HEK293T (cell line): Measurements from ENCODE around the gene PI16.

Source experiments
- BHLHE40 ChIP-seq: fragments of 450-650 bp; IDR thresholded peaks from 2 replicates; pipeline ENCODE4 v1.6.1; 2016; ENCODE audit warnings: mild to moderate bottlenecking, moderate library complexity, borderline replicate concordance
- CTBP1 ChIP-seq: fragments of 450-650 bp; IDR thresholded peaks from 2 replicates; pipeline ENCODE4 v1.6.1; 2016; ENCODE audit warnings: borderline replicate concordance
- ELF4 ChIP-seq: fragments of 450-650 bp; IDR thresholded peaks from 2 replicates; pipeline ENCODE4 v1.6.1; 2017; ENCODE audit warnings: antibody characterized with exemption
- FOXA1 ChIP-seq: fragments of 450-650 bp; IDR thresholded peaks from 2 replicates; pipeline ENCODE4 v1.6.1; 2016; ENCODE audit warnings: mild to moderate bottlenecking
- FOXK2 ChIP-seq: fragments of 450-650 bp; IDR thresholded peaks from 2 replicates; pipeline ENCODE4 v1.6.1; 2016; ENCODE audit warnings: mild to moderate bottlenecking
- FOXM1 ChIP-seq: fragments of 450-650 bp; IDR thresholded peaks from 2 replicates; pipeline ENCODE4 v1.6.1; 2017; ENCODE audit warnings: mild to moderate bottlenecking, borderline replicate concordance
- HDGF ChIP-seq: fragments of 450-650 bp; IDR thresholded peaks from 2 replicates; pipeline ENCODE4 v1.6.1; 2017; ENCODE audit warnings: antibody characterized with exemption, borderline replicate concordance
- PKNOX1 ChIP-seq: fragments of 450-650 bp; IDR thresholded peaks from 2 replicates; pipeline ENCODE4 v1.6.1; 2016
- SP1 ChIP-seq: fragments of 450-650 bp; IDR thresholded peaks from 2 replicates; pipeline ENCODE4 v1.6.1; 2017
- SUZ12 ChIP-seq: fragments of 450-650 bp; IDR thresholded peaks from 2 replicates; pipeline ENCODE4 v1.6.1; 2016; ENCODE audit warnings: mild to moderate bottlenecking
- TARDBP ChIP-seq: fragments of 450-650 bp; IDR thresholded peaks from 2 replicates; pipeline ENCODE4 v1.6.1; 2016
- ZNF384 ChIP-seq: fragments of 450-650 bp; IDR thresholded peaks from 2 replicates; pipeline ENCODE4 v1.6.1; 2016

- TF ChIP-seq SP1 (no peak), FOXK2 (no peak), FOXM1 (no peak), CTBP1 (no peak), TARDBP (no peak), BHLHE40 (no peak), ELF4 (no peak), FOXA1 (no peak), SUZ12 (no peak), PKNOX1 (no peak), ZNF384 (no peak), HDGF (no peak)
These were observed 44.7 kb downstream of the PI16 start for GRCh38 chr6:36999061-36999750.
